Panc1 (cell line): Measurements from ENCODE around the gene R3HDM4. TPM values are rescaled to one million over a fixed set of nuclear protein-coding genes. Genes with fewer than 3 reads are reported as not detected.
"Not testable (repeated sequence)": the region's sequence is repeated elsewhere in the genome, so short reads cannot be mapped to it uniquely, and the experiment has no call there.

Experiments
- ATAC-seq: fragments of 200-7000 bp; cut with Tn5 transposase; 2 replicates; pipeline ENCODE4 v1.9.1; 2020; ENCODE audit warnings: mild to moderate bottlenecking, moderate library complexity
- BruUV-seq: library from RNA; stranded (reverse); fragments of 400-500 nt; replicated peaks from 2 replicates; lab custom pipeline; 2021; lab: Mats Ljungman, UMichigan
- CTCF ChIA-PET: fragments of 300-600 bp; sonication (Branson Sonifier 250); formaldehyde crosslinking; loops from one replicate; lab custom pipeline; 2022; ENCODE audit warnings: antibody characterized with exemption; lab: Charles Lee
- POLR2A ChIA-PET: fragments of 300-600 bp; sonication (Branson Sonifier 250); formaldehyde crosslinking; loops from one replicate; lab custom pipeline; 2022; ENCODE audit warnings: antibody characterized with exemption; lab: Charles Lee
- DNase-seq: peaks from one replicate; pipeline ENCODE4 v3.0.0-alpha.2; 2010; ENCODE audit warnings: low read depth, low spot score
- H3K27ac ChIP-seq: 2 replicates; pipeline ENCODE4 v1.5.1; 2011; ENCODE audit warnings: mild to moderate bottlenecking, low read length, inconsistent platforms
- H3K27me3 ChIP-seq: fragments of 200-500 bp; sonication (Bioruptor generic); 2 replicates; pipeline ENCODE4 v1.6.0; 2014; ENCODE audit warnings: low read length, inconsistent platforms; ENCODE audit not compliant: control insufficient read depth, insufficient read depth
- H3K36me3 ChIP-seq: fragments of 200-500 bp; sonication (Bioruptor generic); 2 replicates; pipeline ENCODE4 v1.5.1; 2014; ENCODE audit warnings: inconsistent platforms, mild to moderate bottlenecking, low read length, moderate library complexity; ENCODE audit not compliant: control insufficient read depth, insufficient read depth
- H3K4me1 ChIP-seq: 2 replicates; pipeline ENCODE4 v1.5.1; 2011; ENCODE audit warnings: inconsistent platforms, mild to moderate bottlenecking, low read length, moderate library complexity; ENCODE audit not compliant: control insufficient read depth, insufficient read depth
- H3K4me3 ChIP-seq, 2 experiments: 2 replicates each; pipeline ENCODE4 v1.5.1; 2011 to 2012; ENCODE audit warnings: low read depth in 2 of 2, low read length in 2 of 2, mild to moderate bottlenecking in 2 of 2, inconsistent platforms in 1 of 2, moderate library complexity in 1 of 2
- H3K9me3 ChIP-seq: fragments of 200-500 bp; sonication (Bioruptor generic); 2 replicates; pipeline ENCODE4 v1.5.1; 2014; ENCODE audit warnings: low read depth, mild to moderate bottlenecking, inconsistent platforms, low read length, moderate library complexity; ENCODE audit not compliant: control insufficient read depth, insufficient read depth
- CTCF ChIP-seq: fragments of 450-650 bp; IDR thresholded peaks from 2 replicates; pipeline ENCODE4 v1.5.1; 2017; ENCODE audit warnings: mild to moderate bottlenecking
- POLR2AphosphoS5 ChIP-seq: IDR thresholded peaks from 2 replicates; pipeline ENCODE4 v1.6.1; 2012; ENCODE audit warnings: mild to moderate bottlenecking, low read depth, low read length, moderate library complexity
- REST ChIP-seq, 2 experiments: IDR thresholded peaks; 2 replicates each; pipeline ENCODE4 v1.6.1; 2011 to 2012; ENCODE audit warnings: low read depth in 2 of 2, control low read depth in 1 of 2, low read length in 1 of 2, mild to moderate bottlenecking in 1 of 2, moderate library complexity in 1 of 2; ENCODE audit not compliant: insufficient read depth in 1 of 2
- SIN3A ChIP-seq: IDR thresholded peaks from 2 replicates; pipeline ENCODE4 v1.6.1; 2012; ENCODE audit warnings: low read depth, mild to moderate bottlenecking, low read length, moderate library complexity, borderline replicate concordance; ENCODE audit not compliant: insufficient read depth
- TCF7L2 ChIP-seq: IDR thresholded peaks from 2 replicates; pipeline ENCODE4 v1.6.1; 2011; ENCODE audit warnings: mild to moderate bottlenecking, low read depth, low read length, inconsistent platforms
- in situ Hi-C: cut with HindIII; loops from 2 replicates; pipeline ENCODE4 v1.10.0; 2016; ENCODE audit warnings: low sequenced_read_pairs, low pct_unique_long_range_greater_than_20kb
- intact Hi-C: fragments of 100-400 bp; cut with micrococcal nuclease; formaldehyde crosslinking; loops from one replicate; pipeline ENCODE4 v1.10.0; 2022; ENCODE audit not compliant: unreplicated experiment
- total RNA-seq: library from RNA; stranded (reverse); gene quantifications from one replicate; pipeline ENCODE4 v1.2.1, GENCODE V29; 2021; ENCODE audit not compliant: unreplicated experiment

Gene R3HDM4
- total RNA-seq, 1 experiment from 2014 or later: 43.5 TPM

GRCh38 chr19:855142-855541, 57.9 kb downstream of the R3HDM4 start:
- CTCF ChIA-PET: no interaction called here
- TF ChIP-seq REST (IDR thresholded peaks at IDR 0.05; ENCODE audit: insufficient read depth in 1 of 2, low read depth in 2 of 2, low read length in 1 of 2) (no peak), POLR2AphosphoS5 (no peak), CTCF (no peak), TCF7L2 (no peak), SIN3A (no peak)
- H3K4me3 ChIP-seq: no peak overlapping the region
- H3K4me1 ChIP-seq: peaks cover 13% of the 10 kb centered on the region
- no peak overlapping the region for H3K27ac ChIP-seq
- intact Hi-C loops (loop anchor here (5.0 kb wide), 1 partner anchor 142 kb away; no protein-coding TSS in a partner anchor), in situ Hi-C loops (no loop called here)
- DNase-seq (no peak), ATAC-seq (no peak)
- no peaks in the 10 kb centered on the region for H3K9me3 ChIP-seq
- no peaks in the 10 kb centered on the region for H3K36me3 ChIP-seq
- no peaks in the 10 kb centered on the region for H3K27me3 ChIP-seq
- no TSS peak for BruUV-seq
- POLR2A ChIA-PET: no interaction called here

- Histone ChIP-seq H3K4me1 (peaks cover 9% of the 10 kb centered on the region), H3K4me3 (no peak overlapping the region), H3K27me3 (no peaks in the 10 kb centered on the region), H3K36me3 (no peaks in the 10 kb centered on the region), H3K27ac (no peak overlapping the region), H3K9me3 (no peaks in the 10 kb centered on the region)
- TF ChIP-seq TCF7L2: no peak
- TF ChIP-seq POLR2AphosphoS5: no peak
- no peak for TF ChIP-seq SIN3A
- intact Hi-C loops (no loop called here), in situ Hi-C loops (no loop called here)
- no TSS peak for BruUV-seq
- POLR2A ChIA-PET: no interaction called here
- DNase-seq (no peak), ATAC-seq (no peak)
- CTCF ChIA-PET: no interaction called here
Measured at GRCh38 chr19:854549-854948, 58.5 kb downstream of the R3HDM4 start.

GRCh38 chr19:853614-854220, 59.3 kb downstream of the R3HDM4 start:
- H3K4me3 ChIP-seq, POLR2A ChIA-PET, DNase-seq, CTCF ChIA-PET, H3K36me3 ChIP-seq, H3K27me3 ChIP-seq, ATAC-seq, BruUV-seq, H3K27ac ChIP-seq, intact Hi-C loops, in situ Hi-C loops, H3K4me1 ChIP-seq, H3K9me3 ChIP-seq: not testable (repeated sequence)
